Fibroblast of pulmonary artery (primary cell): ENCODE results near the gene VAPB.

Source experiments
- DNase-seq: peaks from one replicate; pipeline ENCODE4 v3.0.0-alpha.2; 2010; ENCODE audit warnings: low read depth
- H3K4me3 ChIP-seq: replicated peaks from 2 replicates; pipeline ENCODE4 v1.5.1; 2011; ENCODE audit warnings: low read depth, mild to moderate bottlenecking, control low read depth, low read length, moderate library complexity
- CTCF ChIP-seq: IDR thresholded peaks from 2 replicates; pipeline ENCODE4 v1.5.1; 2011; ENCODE audit warnings: mild to moderate bottlenecking, control low read depth, low read length, inconsistent platforms; ENCODE audit errors: missing control alignments

VAPB gene

GRCh38 chr20:58450254-58450653 is 61.2 kb downstream of the VAPB start:
- no peak overlapping the region for H3K4me3 ChIP-seq
- TF ChIP-seq CTCF: no peak
- DNase-seq: no peak

- DNase-seq: no peak
- H3K4me3 ChIP-seq: no peak overlapping the region
- TF ChIP-seq CTCF: no peak
Measured at GRCh38 chr20:58452667-58453255, 63.7 kb downstream of the VAPB start.

GRCh38 chr20:58453391-58453790 is 64.4 kb downstream of the VAPB start:
- no peak overlapping the region for H3K4me3 ChIP-seq
- no peak for DNase-seq
- TF ChIP-seq CTCF: no peak

GRCh38 chr20:58454460-58454859 is 65.4 kb downstream of the VAPB start:
- no peak for TF ChIP-seq CTCF
- DNase-seq: no peak
- no peak overlapping the region for H3K4me3 ChIP-seq

GRCh38 chr20:58457083-58457695 is 68.2 kb downstream of the VAPB start:
- DNase-seq: peak; percentile 69
- no peak for TF ChIP-seq CTCF
- H3K4me3 ChIP-seq: no peak overlapping the region

- no peak for TF ChIP-seq CTCF
- no peak overlapping the region for H3K4me3 ChIP-seq
- peak; percentile 52 for DNase-seq
Measured at GRCh38 chr20:58458342-58459057, 69.5 kb downstream of the VAPB start.
